UCSD-AML1 (cell line): ENCODE data around the gene ZNF609.

Experiments used
- DNase-seq: peaks from one replicate; lab custom pipeline; 2025; ENCODE audit not compliant: unreplicated experiment; lab: John Stamatoyannopoulos, UW

ZNF609 gene

DNA sequence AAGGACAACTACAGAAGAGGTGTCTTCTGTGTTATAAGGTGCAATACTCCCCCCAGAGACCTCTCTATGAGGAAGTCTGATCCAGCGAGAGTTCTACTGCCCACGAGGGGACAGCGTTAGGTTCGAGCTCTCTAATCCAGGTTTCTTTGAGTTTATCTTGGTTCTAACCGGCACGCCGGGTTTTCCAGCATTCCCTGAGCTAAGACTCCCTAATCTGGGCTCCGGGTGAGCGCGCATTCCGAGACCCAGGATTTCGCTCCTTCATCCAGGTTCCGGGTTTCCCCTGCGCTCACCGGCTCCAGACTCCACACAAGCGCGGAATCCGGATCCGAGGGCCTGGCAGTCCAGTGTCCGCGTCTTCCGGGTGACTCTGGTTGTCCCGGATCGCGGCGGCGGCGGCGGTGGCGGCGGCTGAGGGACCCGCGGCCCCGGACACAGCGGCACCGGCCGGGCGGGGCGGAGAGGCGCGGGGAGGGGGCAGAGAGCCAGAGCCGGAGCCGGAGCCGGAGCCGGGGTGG, at the start of gene ZNF609:
ZNF609 (plus strand) TSS at position 373 of the 518 bp plus-strand sequence. CDS start 38,842 bp downstream, outside the sequence.
- peak; percentile 89 for DNase-seq

GRCh38 chr15:64412216-64412615, 48.2 kb upstream of the ZNF609 start:
- DNase-seq, result no peak

GRCh38 chr15:64422697-64423096, 37.7 kb upstream of the ZNF609 start:
- DNase-seq, result no peak

DNA sequence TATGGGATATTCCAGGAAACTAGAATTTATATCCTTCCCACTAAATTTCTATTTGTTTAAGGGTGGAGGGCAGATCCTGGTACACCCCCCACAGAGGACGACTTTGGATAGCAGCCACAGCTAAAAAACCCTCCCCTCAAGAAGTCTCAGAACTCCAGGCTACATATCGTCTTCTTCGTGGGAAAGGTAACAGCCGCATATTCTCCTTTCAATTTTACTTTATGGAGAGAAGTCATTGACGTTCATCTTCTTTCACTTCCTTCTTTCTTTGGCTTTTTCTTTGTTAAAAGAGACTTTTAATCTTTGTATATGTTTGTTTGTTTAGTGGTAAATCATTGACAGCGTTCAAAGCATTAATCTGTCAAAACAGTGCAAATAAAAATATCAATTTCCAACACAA, 36.4 kb upstream of the ZNF609 start:
- no peak for DNase-seq

DNA sequence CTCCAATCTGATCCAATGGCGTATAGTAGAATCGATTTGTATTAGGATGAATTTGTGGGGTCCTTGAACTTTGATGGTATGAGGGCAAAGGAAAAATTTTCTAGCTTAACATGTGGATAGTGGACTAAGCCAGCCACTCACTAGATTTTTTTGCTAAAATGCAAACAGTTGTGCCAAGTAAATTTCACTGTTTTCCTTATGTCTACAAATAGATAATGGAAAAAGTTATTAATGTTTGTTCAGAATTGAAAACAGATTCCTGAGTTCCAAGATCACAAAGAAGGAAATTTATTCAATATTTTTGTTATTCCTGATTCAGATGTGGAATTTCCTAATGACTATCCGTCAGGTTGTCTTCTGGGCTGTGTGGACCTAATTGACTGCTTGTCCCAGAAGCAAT, 35.2 kb upstream of the ZNF609 start:
- DNase-seq, result no peak

GRCh38 chr15:64426845-64427465, 33.4 kb upstream of the ZNF609 start:
- DNase-seq, result no peak

GRCh38 chr15:64429448-64429847, 30.9 kb upstream of the ZNF609 start:
- no peak for DNase-seq

DNA sequence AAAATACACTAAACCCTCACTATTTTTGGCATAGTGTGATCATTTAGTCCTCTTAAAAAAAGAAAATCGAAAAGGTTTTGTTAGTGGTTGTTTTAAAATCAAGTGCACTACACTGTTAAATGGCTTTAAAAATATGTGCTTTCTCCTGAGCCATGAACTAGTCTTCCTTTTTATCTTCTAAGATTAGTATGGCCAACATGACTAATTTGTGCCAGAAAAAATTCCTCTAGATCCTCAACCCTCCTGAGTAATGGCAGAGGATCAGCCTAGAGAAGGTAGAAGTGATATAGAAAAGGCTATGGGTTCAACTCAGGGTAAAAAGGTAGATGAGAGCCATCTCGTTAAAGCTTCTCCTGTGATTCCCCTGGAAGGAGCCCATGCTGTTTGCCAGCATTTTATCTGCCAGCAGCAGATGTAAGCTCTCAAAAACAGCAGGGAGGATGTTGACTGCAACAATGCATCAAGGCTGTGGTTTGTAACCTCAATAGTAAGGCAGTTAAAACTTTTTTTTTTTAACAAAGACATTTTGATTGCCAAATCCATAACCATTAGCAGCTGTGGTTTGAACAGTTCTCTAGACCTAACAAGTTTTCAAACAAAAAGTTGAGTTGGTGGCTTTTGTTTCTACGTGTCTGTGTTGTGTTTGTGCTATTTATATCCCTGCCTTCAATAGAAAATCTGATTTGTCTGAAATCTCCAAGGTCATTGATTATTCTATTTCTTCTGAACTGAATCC, 30.2 kb upstream of the ZNF609 start:
- peak; percentile 39 for DNase-seq

- DNase-seq, result no peak
Observed at GRCh38 chr15:64437982-64438381, 22.4 kb upstream of the ZNF609 start.

DNA sequence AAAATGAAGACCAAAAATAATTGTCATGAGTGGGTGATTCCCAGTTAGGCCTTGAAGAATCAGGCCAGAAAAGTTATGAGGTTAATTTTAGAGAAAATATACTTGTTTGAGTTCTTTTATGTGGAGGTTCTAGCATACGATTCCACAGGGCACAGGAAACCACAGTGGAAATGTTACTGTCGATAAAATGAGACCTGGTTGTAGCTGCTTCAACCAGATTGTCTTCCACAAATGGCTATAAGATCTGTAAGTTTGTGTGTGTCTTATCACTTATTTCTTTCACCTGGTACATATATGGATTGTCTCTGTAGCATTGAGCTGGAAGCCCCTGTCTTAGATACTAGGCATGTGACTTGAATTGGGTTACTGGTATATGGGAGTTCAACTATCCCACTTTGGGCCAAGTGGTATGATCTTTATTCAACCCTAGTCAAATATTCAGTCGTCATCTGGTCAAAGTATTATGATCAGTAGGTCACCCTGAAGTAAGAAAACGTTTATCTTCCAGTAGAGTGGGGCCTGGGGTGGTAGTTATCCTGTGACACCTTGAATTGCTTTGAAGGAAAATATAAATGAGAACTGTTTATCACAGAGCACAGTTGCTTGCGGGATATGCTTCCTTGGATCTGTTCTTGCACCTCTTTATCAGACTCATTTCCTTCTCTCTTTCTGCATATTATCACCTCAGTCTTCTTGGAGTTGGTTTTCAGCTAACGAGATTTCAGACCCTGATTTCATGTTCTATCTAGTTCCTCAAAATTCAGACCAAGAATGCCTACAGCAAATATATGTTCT, 21.5 kb upstream of the ZNF609 start:
- DNase-seq, result no peak

DNA sequence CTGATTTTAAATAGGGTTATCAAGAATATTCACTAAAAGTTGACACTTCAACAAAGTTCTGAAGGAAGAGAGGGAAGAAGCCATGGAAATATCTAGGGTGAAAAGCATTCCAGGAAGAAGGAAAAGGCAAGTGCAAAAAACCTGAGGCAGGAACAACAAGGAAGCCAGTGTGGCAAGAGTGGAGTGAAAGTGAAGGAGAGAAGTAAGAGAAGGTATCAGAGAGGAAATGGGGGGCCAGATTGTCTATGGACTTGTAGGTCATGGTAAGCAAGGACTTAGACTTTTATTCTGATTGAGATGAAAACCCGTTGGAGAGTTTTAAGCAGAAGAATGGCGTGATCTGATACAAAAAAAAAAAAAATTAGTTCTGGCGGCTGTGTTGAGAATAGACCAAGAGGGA, 18.5 kb upstream of the ZNF609 start:
- no peak for DNase-seq

DNA sequence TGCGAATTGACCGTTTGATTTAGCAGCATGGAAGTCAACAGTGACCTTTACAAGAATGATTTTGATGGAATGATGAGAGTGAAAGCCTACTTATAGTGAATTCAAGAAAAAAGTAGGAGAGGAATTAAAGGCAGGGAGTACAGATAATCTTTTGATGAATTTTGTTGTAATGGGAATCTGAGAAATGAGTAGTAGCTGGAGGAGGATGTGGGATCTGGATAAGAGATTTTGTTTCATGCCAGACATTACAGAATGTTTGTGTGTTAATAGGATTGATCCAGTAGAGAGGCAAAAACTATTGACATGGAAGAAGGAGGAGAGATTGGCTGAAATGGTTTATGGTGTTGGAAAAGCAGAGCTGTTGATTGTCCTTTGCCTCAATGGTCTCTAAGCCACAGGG, 17.4 kb upstream of the ZNF609 start:
- DNase-seq, result no peak

GRCh38 chr15:64443747-64444621, 16.4 kb upstream of the ZNF609 start:
- DNase-seq, result no peak

DNA sequence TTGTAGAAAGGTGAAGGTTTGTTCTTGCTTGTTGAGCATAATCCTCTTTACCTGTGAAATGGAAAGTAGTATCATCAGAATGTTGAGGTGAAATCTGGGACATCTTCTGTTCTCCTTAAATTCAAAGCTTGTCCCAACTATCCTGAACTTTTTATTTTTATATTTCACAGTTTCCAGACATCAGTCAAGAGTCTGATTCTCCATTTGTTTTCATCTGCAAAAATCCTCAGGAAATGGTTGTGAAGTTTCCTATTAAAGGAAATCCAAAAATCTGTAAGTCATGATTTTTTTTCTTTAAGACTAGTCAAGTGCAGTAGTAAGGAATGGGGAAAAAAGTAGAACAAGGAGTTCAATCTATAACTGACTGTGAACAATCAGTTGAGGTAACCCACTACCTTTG, 15.5 kb upstream of the ZNF609 start:
- no peak for DNase-seq

DNA sequence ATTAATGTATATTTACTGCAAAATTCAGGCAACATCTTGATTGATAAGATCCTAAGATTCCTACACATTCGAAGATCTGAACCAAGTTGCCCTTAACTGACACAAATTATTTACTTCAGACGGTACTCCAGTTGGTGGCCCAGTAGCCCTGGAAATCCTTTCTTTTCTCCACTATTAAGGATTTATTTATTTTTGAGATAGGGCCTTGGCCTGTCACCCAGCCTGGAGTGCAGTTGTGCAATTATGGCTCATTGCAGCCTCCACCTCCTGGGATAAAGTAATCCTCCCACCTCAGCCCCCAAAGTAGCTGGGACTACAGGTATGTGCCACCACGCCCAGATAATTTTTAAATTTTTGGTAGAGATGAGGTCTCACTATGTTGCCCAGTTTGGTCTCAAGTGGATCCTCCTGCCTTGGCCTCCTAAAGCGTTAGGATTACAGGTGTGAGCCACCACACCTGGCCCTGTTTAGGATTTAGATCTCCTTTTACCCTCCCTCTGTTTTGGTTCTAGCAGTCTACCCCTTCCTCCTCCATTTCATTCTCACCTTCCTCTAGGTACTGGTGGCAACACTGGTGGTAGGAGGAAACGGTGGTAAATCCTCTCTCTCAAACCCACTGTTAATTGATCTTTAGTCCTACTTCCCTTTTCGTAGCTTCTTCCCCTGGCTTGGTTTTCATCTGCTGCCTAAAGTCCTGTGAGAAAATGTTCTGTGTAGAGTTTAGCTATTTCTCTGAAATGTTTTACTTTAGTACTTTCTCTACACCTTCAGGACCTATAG, 12.7 kb upstream of the ZNF609 start:
- DNase-seq, result no peak

DNA sequence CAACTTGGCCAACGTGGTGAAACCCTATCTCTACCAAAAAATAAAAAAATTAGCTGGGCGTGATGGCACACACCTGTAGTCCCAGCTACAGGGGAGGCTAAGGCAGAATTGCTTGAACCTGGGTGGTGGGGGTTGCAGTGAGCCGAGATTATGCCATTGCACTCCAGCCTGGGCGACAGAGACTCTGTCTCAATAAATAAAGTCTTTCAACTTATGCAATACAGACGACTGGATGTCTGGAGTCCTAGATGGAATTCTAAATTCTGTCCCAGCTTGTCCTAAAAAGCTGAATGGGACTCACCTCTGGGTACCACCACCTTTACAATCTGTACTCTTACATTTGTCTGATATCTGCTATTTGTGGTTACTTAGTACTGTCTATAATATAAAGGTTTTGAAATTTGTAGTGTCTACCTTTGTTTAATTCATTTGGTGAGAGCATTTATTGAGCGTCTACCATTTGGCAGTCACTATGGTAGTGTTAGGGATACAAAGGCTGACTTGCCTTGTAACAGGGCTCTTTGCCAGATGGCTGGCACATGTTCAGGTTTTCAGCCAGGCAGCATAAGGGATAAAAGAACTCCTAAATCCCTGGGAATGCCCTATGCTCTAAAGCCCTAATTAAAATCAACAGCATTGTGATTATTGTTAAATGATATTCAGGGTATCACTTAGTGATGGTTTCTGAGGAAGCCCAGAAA, 7.2 kb upstream of the ZNF609 start:
- no peak for DNase-seq

DNA sequence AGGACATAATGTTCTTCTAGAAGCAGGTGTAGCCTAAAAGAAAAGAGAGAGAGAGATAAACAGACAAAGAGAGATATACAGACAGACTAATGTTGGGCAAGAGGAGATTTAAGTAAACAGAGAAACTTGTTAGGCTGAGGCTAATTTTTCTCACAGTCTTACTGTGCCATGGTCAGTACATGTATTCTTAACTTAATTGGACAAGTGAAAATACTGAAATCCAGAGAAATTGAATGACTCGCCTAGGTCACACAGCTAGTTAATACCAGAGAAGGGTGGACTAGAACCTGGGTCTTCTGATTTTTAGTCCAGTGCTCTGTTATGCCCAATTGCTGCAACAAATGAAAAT, 6.7 kb upstream of the ZNF609 start:
- DNase-seq, result no peak

- no peak for DNase-seq
Observed at GRCh38 chr15:64454282-64454681, 6.1 kb upstream of the ZNF609 start.

GRCh38 chr15:64455961-64456371, 4.4 kb upstream of the ZNF609 start:
- DNase-seq, result peak; percentile 18
